IMR-90 (cell line): ENCODE results near the gene MICA. TPM values are rescaled to one million over a fixed set of nuclear protein-coding genes. Genes with fewer than 3 reads are reported as not detected.
"Not testable (repeated sequence)": the region's sequence is repeated elsewhere in the genome, so short reads cannot be mapped to it uniquely, and the experiment has no call there.

ENCODE experiments used
- ATAC-seq: fragments of 200-7000 bp; cut with Tn5 transposase; 2 replicates; pipeline ENCODE4 v1.9.1; 2020; ENCODE audit warnings: low read depth, mild to moderate bottlenecking, moderate library complexity
- BruUV-seq: library from RNA; stranded (reverse); fragments of 400-500 nt; replicated peaks from 2 replicates; lab custom pipeline; 2021; lab: Mats Ljungman, UMichigan
- CTCF ChIA-PET: fragments of 300-600 bp; formaldehyde crosslinking; extraction: SDS; loops from one replicate; lab custom pipeline; 2021; ENCODE audit warnings: antibody characterized with exemption; lab: Yijun Ruan, JAX
- POLR2A ChIA-PET: fragments of 300-600 bp; sonication (Branson Sonifier 250); formaldehyde crosslinking; loops from one replicate; lab custom pipeline; 2022; ENCODE audit warnings: antibody characterized with exemption; ENCODE audit not compliant: unreplicated experiment; lab: Charles Lee
- DNase-seq: peaks from one replicate; pipeline ENCODE4 v3.0.0; 2013
- H2AFZ ChIP-seq: replicated peaks from 2 replicates; pipeline ENCODE3; 2013; ENCODE audit warnings: low read length, mild to moderate bottlenecking; ENCODE audit not compliant: poor library complexity
- H2AK5ac ChIP-seq: 2 replicates; pipeline ENCODE4 v1.6.1; 2013; ENCODE audit warnings: low read depth, low read length, inconsistent platforms
- H2AK9ac ChIP-seq: replicated peaks from 2 replicates; pipeline ENCODE3; 2013; ENCODE audit warnings: mild to moderate bottlenecking, low read depth, low read length, moderate library complexity; ENCODE audit not compliant: poor library complexity
- H2BK120ac ChIP-seq: 2 replicates; pipeline ENCODE4 v1.6.1; 2013; ENCODE audit warnings: low read depth, low read length, inconsistent platforms
- H2BK15ac ChIP-seq: 3 replicates; pipeline ENCODE4 v1.6.1; 2013; ENCODE audit warnings: low read depth, low read length, inconsistent platforms
- H2BK20ac ChIP-seq: 2 replicates; pipeline ENCODE4 v1.6.1; 2013; ENCODE audit warnings: low read depth, mild to moderate bottlenecking, inconsistent platforms, low read length, moderate library complexity
- H2BK5ac ChIP-seq: 2 replicates; pipeline ENCODE4 v1.6.1; 2013; ENCODE audit warnings: mild to moderate bottlenecking, low read depth, low read length, inconsistent platforms; ENCODE audit not compliant: poor library complexity, severe bottlenecking
- H3K14ac ChIP-seq: replicated peaks from 2 replicates; pipeline ENCODE4 v1.6.1; 2013; ENCODE audit warnings: low read depth, low read length, inconsistent platforms
- H3K18ac ChIP-seq: 2 replicates; pipeline ENCODE4 v1.6.1; 2013; ENCODE audit warnings: low read depth, low read length, control low read depth
- H3K23ac ChIP-seq: 2 replicates; pipeline ENCODE4 v1.6.1; 2013; ENCODE audit warnings: low read depth, low read length, inconsistent platforms
- H3K27ac ChIP-seq: 2 replicates; pipeline ENCODE4 v1.5.1; 2013; ENCODE audit warnings: mild to moderate bottlenecking, control low read depth, low read length; ENCODE audit not compliant: insufficient read depth
- H3K27me3 ChIP-seq: 2 replicates; pipeline ENCODE4 v1.6.1; 2013; ENCODE audit warnings: low read length; ENCODE audit not compliant: control insufficient read depth, insufficient read depth
- H3K36me3 ChIP-seq: 2 replicates; pipeline ENCODE4 v1.6.1; 2013; ENCODE audit warnings: low read length, mixed read lengths; ENCODE audit not compliant: control insufficient read depth, insufficient read depth
- H3K4ac ChIP-seq: 2 replicates; pipeline ENCODE4 v1.6.1; 2013; ENCODE audit warnings: low read depth, low read length, inconsistent platforms
- H3K4me1 ChIP-seq: 2 replicates; pipeline ENCODE4 v1.6.1; 2013; ENCODE audit warnings: low read length, mixed read lengths; ENCODE audit not compliant: control insufficient read depth, insufficient read depth
- H3K4me2 ChIP-seq: 2 replicates; pipeline ENCODE4 v1.6.1; 2013; ENCODE audit warnings: low read depth, mild to moderate bottlenecking, control low read depth, low read length, moderate library complexity
- H3K4me3 ChIP-seq: 2 replicates; pipeline ENCODE4 v1.5.1; 2013; ENCODE audit warnings: low read depth, mild to moderate bottlenecking, control low read depth, low read length, moderate library complexity; ENCODE audit not compliant: insufficient read depth
- H3K56ac ChIP-seq: 2 replicates; pipeline ENCODE4 v1.6.1; 2013; ENCODE audit warnings: low read length, inconsistent platforms; ENCODE audit not compliant: insufficient read depth; ENCODE audit errors: extremely low read depth
- H3K79me1 ChIP-seq, 2 experiments: 2 replicates each; pipeline ENCODE4 v1.6.1; 2013; ENCODE audit warnings: low read length in 2 of 2, inconsistent platforms in 1 of 2, low read depth in 1 of 2
- H3K9ac ChIP-seq: 2 replicates; pipeline ENCODE4 v1.6.1; 2013; ENCODE audit warnings: low read depth, low read length, control low read depth
- H3K9me1 ChIP-seq: 2 replicates; pipeline ENCODE4 v1.6.1; 2013; ENCODE audit warnings: low read length, inconsistent platforms; ENCODE audit not compliant: insufficient read depth
- H3K9me3 ChIP-seq: 2 replicates; pipeline ENCODE4 v1.6.1; 2013; ENCODE audit warnings: low read length; ENCODE audit not compliant: control insufficient read depth, insufficient read depth
- H4K20me1 ChIP-seq: 2 replicates; pipeline ENCODE4 v1.6.1; 2013; ENCODE audit warnings: low read length, inconsistent platforms; ENCODE audit not compliant: insufficient read depth
- H4K5ac ChIP-seq: 2 replicates; pipeline ENCODE4 v1.6.1; 2013; ENCODE audit warnings: mild to moderate bottlenecking, low read depth, low read length, control low read depth
- H4K8ac ChIP-seq, 2 experiments: 2 replicates each; pipeline ENCODE4 v1.6.1; 2013; ENCODE audit warnings: low read depth in 2 of 2, low read length in 2 of 2, control low read depth in 1 of 2, inconsistent platforms in 1 of 2
- H4K91ac ChIP-seq: 2 replicates; pipeline ENCODE4 v1.6.1; 2013; ENCODE audit warnings: low read depth, low read length, inconsistent platforms; ENCODE audit not compliant: insufficient read depth
- CEBPB ChIP-seq: IDR thresholded peaks from 2 replicates; pipeline ENCODE4 v1.6.1; 2012; ENCODE audit warnings: low read depth, low read length, improper control_type of control experiment
- ELK1 ChIP-seq: fragments of 150-350 bp; IDR thresholded peaks from 2 replicates; pipeline ENCODE4 v1.6.1; 2016; ENCODE audit warnings: low read depth, mild to moderate bottlenecking, low read length, moderate library complexity, borderline replicate concordance
- MAFK ChIP-seq: IDR thresholded peaks from 2 replicates; pipeline ENCODE4 v1.6.1; 2012; ENCODE audit warnings: low read depth, low read length, improper control_type of control experiment
- MXI1 ChIP-seq: IDR thresholded peaks from 2 replicates; pipeline ENCODE4 v1.6.1; 2012; ENCODE audit warnings: low read depth, mild to moderate bottlenecking, low read length, moderate library complexity, borderline replicate concordance
- RFX5 ChIP-seq: IDR thresholded peaks from 2 replicates; pipeline ENCODE4 v1.8.0; 2012; ENCODE audit warnings: low read depth, mild to moderate bottlenecking, low read length, moderate library complexity
- USF2 ChIP-seq: fragments of 150-350 bp; IDR thresholded peaks from 2 replicates; pipeline ENCODE4 v1.6.1; 2017; ENCODE audit warnings: mild to moderate bottlenecking, antibody characterized with exemption, low read length, low read depth
- WGBS, 2 experiments: methylation state at CpG; one replicate each; pipeline versions ENCODE4 v1.1.5 to v1.1.7; 2013; ENCODE audit warnings: missing lambda C conversion rate in 2 of 2; ENCODE audit not compliant: insufficient read length in 1 of 2; ENCODE audit errors: extremely low coverage in 2 of 2; 5-methylcytosine and 5-hydroxymethylcytosine counted together
- dilution Hi-C: fragments of 300-500 bp; cut with HindIII; formaldehyde crosslinking; loops from one replicate; pipeline ENCODE4 v1.14.3; 2018; ENCODE audit warnings: low sequenced_read_pairs; ENCODE audit not compliant: unreplicated experiment
- in situ Hi-C: fragments of 300-500 bp; cut with MboI; formaldehyde crosslinking; loops from 3 replicates; pipeline ENCODE4 v1.14.3; 2019; ENCODE audit warnings: low sequenced_read_pairs, inconsistent platforms, mixed read lengths
- intact Hi-C: fragments of 100-400 bp; cut with micrococcal nuclease; formaldehyde crosslinking; loops from 2 replicates; pipeline ENCODE4 v1.10.0; 2022
- polyA plus RNA-seq, 3 experiments: library from polyadenylated mRNA; depleted of rRNA; stranded (reverse); fragments of >200 nt; gene quantifications; 2 replicates each; pipeline ENCODE4 v1.2.3, GENCODE V29; 2012; ENCODE audit warnings: low replicate concordance in 1 of 3
- total RNA-seq: library from RNA; depleted of rRNA; stranded (reverse); fragments of >200 nt; gene quantifications from 2 replicates; pipeline ENCODE4 v1.2.3, GENCODE V29; 2012

MICA gene
- total and polyA plus RNA-seq, 2 of the 4 experiments (the other 2 are of a cell fraction), result 55.9 to 67.7 TPM

GRCh38 chr6:31453259-31453658, 49.9 kb downstream of the MICA start:
- ChIA-PET CTCF (no interaction called here), POLR2A (no interaction called here)
- H4K5ac ChIP-seq, result no peak overlapping the region
- dilution Hi-C loops (no loop called here), intact Hi-C loops (no loop called here), in situ Hi-C loops (no loop called here)
- 100% methylated on average over 1 of the region's 2 CpGs; no CpG with 5 or more reads in 1 of the 2 experiments for WGBS, 2 experiments
- no peak overlapping the region for H4K91ac ChIP-seq
- no peak overlapping the region for H2AFZ ChIP-seq
- no peak overlapping the region for H4K8ac ChIP-seq
- TF ChIP-seq MAFK, result no peak
- no peak for TF ChIP-seq ELK1
- TF ChIP-seq CEBPB, result 0 out of 2 replicates have a peak, but pooled peaks have one; percentile 16
- TF ChIP-seq RFX5, result no peak
- no peak for TF ChIP-seq MXI1
- TF ChIP-seq USF2, result no peak
- H3K9ac ChIP-seq, result no peak overlapping the region
- BruUV-seq, result no TSS peak
- H3K9me1 ChIP-seq, result no peaks in the 10 kb centered on the region
- H3K27ac ChIP-seq, result no peak overlapping the region
- H3K9me3 ChIP-seq, result peaks cover 10% of the 10 kb centered on the region
- H3K14ac ChIP-seq, result no peak overlapping the region
- no peak overlapping the region for H2AK9ac ChIP-seq
- no peaks in the 10 kb centered on the region for H3K36me3 ChIP-seq
- H2BK120ac ChIP-seq, result no peak overlapping the region
- no peak overlapping the region for H3K4me3 ChIP-seq
- DNase-seq, result no peak
- no peak for ATAC-seq
- no peak overlapping the region for H3K23ac ChIP-seq
- peaks cover 14% of the 10 kb centered on the region for H3K27me3 ChIP-seq
- H4K20me1 ChIP-seq, result no peaks in the 10 kb centered on the region
- no peak overlapping the region for H2BK20ac ChIP-seq
- H3K4me1 ChIP-seq, result no peaks in the 10 kb centered on the region
- no peak overlapping the region for H3K56ac ChIP-seq
- H2AK5ac ChIP-seq, result no peak overlapping the region
- no peak overlapping the region for H3K4me2 ChIP-seq
- no peak overlapping the region for H3K18ac ChIP-seq
- no peak overlapping the region for H2BK5ac ChIP-seq
- no peaks in the 10 kb centered on the region for H3K79me1 ChIP-seq
- no peak overlapping the region for H3K4ac ChIP-seq
- no peak overlapping the region for H2BK15ac ChIP-seq

- H3K14ac ChIP-seq, CTCF ChIA-PET, H3K9me3 ChIP-seq, H2BK120ac ChIP-seq, H3K36me3 ChIP-seq, H4K8ac ChIP-seq, H3K4me2 ChIP-seq, H3K9ac ChIP-seq, H2AK9ac ChIP-seq, H3K56ac ChIP-seq, H3K4me1 ChIP-seq, H3K79me1 ChIP-seq, ATAC-seq, H4K91ac ChIP-seq, H3K4ac ChIP-seq, H3K23ac ChIP-seq, in situ Hi-C loops, H2BK15ac ChIP-seq, POLR2A ChIA-PET, H2BK20ac ChIP-seq, H3K27ac ChIP-seq, intact Hi-C loops, H2BK5ac ChIP-seq, dilution Hi-C loops, H3K18ac ChIP-seq, H3K4me3 ChIP-seq, DNase-seq, H2AK5ac ChIP-seq, H3K9me1 ChIP-seq, H4K5ac ChIP-seq, H2AFZ ChIP-seq, BruUV-seq, H4K20me1 ChIP-seq: not testable (repeated sequence)
- no CpG with 5 or more reads among the region's 5 CpGs for WGBS, 2 experiments
- H3K27me3 ChIP-seq, result peaks cover 26% of the 10 kb centered on the region
Observed at GRCh38 chr6:31459864-31460263, 56.5 kb downstream of the MICA start.
